ENCODE measurements around the gene HSPA6. TPM values are rescaled to one million over a fixed set of nuclear protein-coding genes. Genes with fewer than 3 reads are reported as not detected.
A peak's percentile ranks its signal among the peaks of the same experiment; 100 is the strongest.
"Not testable (repeated sequence)": the region's sequence is repeated elsewhere in the genome, so short reads cannot be mapped to it uniquely, and the experiment has no call there.

HSPA6 gene
- under 1 TPM; 0.36 to 0.45 TPM for total RNA-seq

GRCh38 chr1:161523817-161524741 is at the start of gene HSPA6:
HSPA6 (plus strand) TSS chr1:161524540; CDS start chr1:161524659, 119 bp downstream.
- H3K4me1 Mint-ChIP-seq (ENCODE audit: low read depth); H3K27me3 Mint-ChIP-seq; intact Hi-C loops (cut with micrococcal nuclease); H3K9me3 Mint-ChIP-seq; H3K36me3 Mint-ChIP-seq (ENCODE audit: low read depth): not testable (repeated sequence)
- H3K4me3 Mint-ChIP-seq, result peak within 1 kb of the TSS; percentile 79
- DNase-seq (peak; percentile 77), ATAC-seq (peak; percentile 74)
- H3K27ac Mint-ChIP-seq, result peak within 1 kb of the TSS; percentile 74
- ChIA-PET POLR2A (interaction anchor here (0.6 kb wide), 1 partner anchor 31 kb away, joined by 3 read pairs; no protein-coding TSS in a partner anchor), CTCF (interaction anchor here (1.0 kb wide), 1 partner anchor 8 kb away, joined by 6 read pairs; no protein-coding TSS in a partner anchor)

- H3K27ac Mint-ChIP-seq; ATAC-seq; H3K9me3 Mint-ChIP-seq; H3K4me3 Mint-ChIP-seq; POLR2A ChIA-PET; H3K36me3 Mint-ChIP-seq (ENCODE audit: low read depth); DNase-seq; H3K4me1 Mint-ChIP-seq (ENCODE audit: low read depth); intact Hi-C loops (cut with micrococcal nuclease); CTCF ChIA-PET: not testable (repeated sequence)
- H3K27me3 Mint-ChIP-seq, result peaks cover 36% of the 10 kb centered on the region
Measured at GRCh38 chr1:161477711-161478110, 46.6 kb upstream of the HSPA6 start.

- peaks cover 24% of the 10 kb centered on the region for H3K27me3 Mint-ChIP-seq
- no peaks in the 10 kb centered on the region for H3K9me3 Mint-ChIP-seq
- H3K4me1 Mint-ChIP-seq (ENCODE audit: low read depth), result no peaks in the 10 kb centered on the region
- no peak overlapping the region for H3K4me3 Mint-ChIP-seq
- no peaks in the 10 kb centered on the region for H3K36me3 Mint-ChIP-seq (ENCODE audit: low read depth)
- ATAC-seq (no peak), DNase-seq (no peak)
- POLR2A ChIA-PET, result no interaction called here
- CTCF ChIA-PET, result interaction anchor here (0.6 to 1.4 kb wide), 3 partner anchors 9 to 262 kb away, joined by 3 to 5 read pairs (median 4); no protein-coding TSS in a partner anchor
- intact Hi-C loops (cut with micrococcal nuclease), result no loop called here
- TF ChIP-seq, protein P1, sequence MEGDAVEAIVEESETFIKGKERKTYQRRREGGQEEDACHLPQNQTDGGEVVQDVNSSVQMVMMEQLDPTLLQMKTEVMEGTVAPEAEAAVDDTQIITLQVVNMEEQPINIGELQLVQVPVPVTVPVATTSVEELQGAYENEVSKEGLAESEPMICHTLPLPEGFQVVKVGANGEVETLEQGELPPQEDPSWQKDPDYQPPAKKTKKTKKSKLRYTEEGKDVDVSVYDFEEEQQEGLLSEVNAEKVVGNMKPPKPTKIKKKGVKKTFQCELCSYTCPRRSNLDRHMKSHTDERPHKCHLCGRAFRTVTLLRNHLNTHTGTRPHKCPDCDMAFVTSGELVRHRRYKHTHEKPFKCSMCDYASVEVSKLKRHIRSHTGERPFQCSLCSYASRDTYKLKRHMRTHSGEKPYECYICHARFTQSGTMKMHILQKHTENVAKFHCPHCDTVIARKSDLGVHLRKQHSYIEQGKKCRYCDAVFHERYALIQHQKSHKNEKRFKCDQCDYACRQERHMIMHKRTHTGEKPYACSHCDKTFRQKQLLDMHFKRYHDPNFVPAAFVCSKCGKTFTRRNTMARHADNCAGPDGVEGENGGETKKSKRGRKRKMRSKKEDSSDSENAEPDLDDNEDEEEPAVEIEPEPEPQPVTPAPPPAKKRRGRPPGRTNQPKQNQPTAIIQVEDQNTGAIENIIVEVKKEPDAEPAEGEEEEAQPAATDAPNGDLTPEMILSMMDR (IDR thresholded peaks at IDR 0.05), result no peak
- H3K27ac Mint-ChIP-seq, result no peak overlapping the region
Measured at GRCh38 chr1:161478985-161479384, 45.4 kb upstream of the HSPA6 start.

GRCh38 chr1:161480381-161481035 is 43.8 kb upstream of the HSPA6 start:
- TF ChIP-seq, protein P1 (IDR thresholded peaks at IDR 0.05), result no peak
- no peak overlapping the region for H3K27ac Mint-ChIP-seq
- H3K36me3 Mint-ChIP-seq (ENCODE audit: low read depth), result no peaks in the 10 kb centered on the region
- no peak overlapping the region for H3K4me3 Mint-ChIP-seq
- ChIA-PET POLR2A (no interaction called here), CTCF (interaction anchor here (1.4 kb wide), 1 partner anchor 261 kb away, joined by 5 read pairs; no protein-coding TSS in a partner anchor)
- DNase-seq (no peak), ATAC-seq (no peak)
- H3K4me1 Mint-ChIP-seq (ENCODE audit: low read depth), result no peaks in the 10 kb centered on the region
- H3K27me3 Mint-ChIP-seq, result peaks cover 13% of the 10 kb centered on the region
- no peaks in the 10 kb centered on the region for H3K9me3 Mint-ChIP-seq
- intact Hi-C loops (cut with micrococcal nuclease), result no loop called here

- Mint-ChIP-seq H3K27me3 (peaks cover 5% of the 10 kb centered on the region), H3K9me3 (no peaks in the 10 kb centered on the region), H3K4me3 (no peak overlapping the region), H3K36me3 (ENCODE audit: low read depth) (no peaks in the 10 kb centered on the region), H3K27ac (no peak overlapping the region), H3K4me1 (ENCODE audit: low read depth) (no peaks in the 10 kb centered on the region)
- no peak for ATAC-seq
- ChIA-PET POLR2A (interaction anchor here (1.1 kb wide), 1 partner anchor 10 kb away, joined by 4 read pairs; no protein-coding TSS in a partner anchor), CTCF (interaction anchor here (3.9 kb wide), 1 partner anchor 258 kb away, joined by 51 read pairs; no protein-coding TSS in a partner anchor)
- DNase-seq, result no peak
- intact Hi-C loops (cut with micrococcal nuclease), result no loop called here
- TF ChIP-seq, protein P1 (IDR thresholded peaks at IDR 0.05), result no peak
Measured at GRCh38 chr1:161481624-161482392, 42.5 kb upstream of the HSPA6 start.

Measured in activated CD8-positive, alpha-beta T cell treated with anti-CD3 and anti-CD28 coated beads for 36 hours (primary cell).